VCaP (cell line): Measurements from ENCODE around the gene ZMAT5.
A peak's percentile ranks its signal among the peaks of the same experiment; 100 is the strongest.

Source experiments
- H3K27ac ChIP-seq: fragments of 450-650 bp; 2 replicates; pipeline ENCODE4 v1.5.1; 2017
- TF ChIP-seq, protein P1 (sequence below): fragments of 450-650 bp; conservative IDR thresholded peaks from 2 replicates; pipeline ENCODE4 v1.5.1; 2017; ENCODE audit warnings: mild to moderate bottlenecking, moderate library complexity

Gene ZMAT5

DNA sequence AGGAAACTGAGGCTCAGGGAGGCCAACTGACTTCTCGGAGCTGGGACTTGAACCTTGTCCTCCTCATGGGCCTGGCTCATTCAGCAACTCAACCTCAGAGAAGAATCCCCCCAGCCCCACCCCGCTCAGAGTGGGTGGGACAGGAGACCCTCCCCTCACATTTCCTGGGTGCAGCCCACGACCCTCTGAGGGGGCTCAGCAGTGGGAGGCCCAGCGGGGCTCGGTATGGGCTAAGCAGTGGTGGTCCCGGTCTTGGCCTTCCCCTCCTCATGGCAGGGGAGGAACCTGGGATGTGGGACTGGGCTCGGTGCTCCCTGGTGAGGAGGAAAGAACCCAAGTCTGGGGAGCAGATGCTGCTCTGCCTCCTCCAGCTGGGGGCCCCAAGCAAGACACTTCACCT lies 61.2 kb downstream of the ZMAT5 start:
- peak overlapping the region; percentile 68 for H3K27ac ChIP-seq
- TF ChIP-seq, protein P1, sequence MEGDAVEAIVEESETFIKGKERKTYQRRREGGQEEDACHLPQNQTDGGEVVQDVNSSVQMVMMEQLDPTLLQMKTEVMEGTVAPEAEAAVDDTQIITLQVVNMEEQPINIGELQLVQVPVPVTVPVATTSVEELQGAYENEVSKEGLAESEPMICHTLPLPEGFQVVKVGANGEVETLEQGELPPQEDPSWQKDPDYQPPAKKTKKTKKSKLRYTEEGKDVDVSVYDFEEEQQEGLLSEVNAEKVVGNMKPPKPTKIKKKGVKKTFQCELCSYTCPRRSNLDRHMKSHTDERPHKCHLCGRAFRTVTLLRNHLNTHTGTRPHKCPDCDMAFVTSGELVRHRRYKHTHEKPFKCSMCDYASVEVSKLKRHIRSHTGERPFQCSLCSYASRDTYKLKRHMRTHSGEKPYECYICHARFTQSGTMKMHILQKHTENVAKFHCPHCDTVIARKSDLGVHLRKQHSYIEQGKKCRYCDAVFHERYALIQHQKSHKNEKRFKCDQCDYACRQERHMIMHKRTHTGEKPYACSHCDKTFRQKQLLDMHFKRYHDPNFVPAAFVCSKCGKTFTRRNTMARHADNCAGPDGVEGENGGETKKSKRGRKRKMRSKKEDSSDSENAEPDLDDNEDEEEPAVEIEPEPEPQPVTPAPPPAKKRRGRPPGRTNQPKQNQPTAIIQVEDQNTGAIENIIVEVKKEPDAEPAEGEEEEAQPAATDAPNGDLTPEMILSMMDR: no peak

DNA sequence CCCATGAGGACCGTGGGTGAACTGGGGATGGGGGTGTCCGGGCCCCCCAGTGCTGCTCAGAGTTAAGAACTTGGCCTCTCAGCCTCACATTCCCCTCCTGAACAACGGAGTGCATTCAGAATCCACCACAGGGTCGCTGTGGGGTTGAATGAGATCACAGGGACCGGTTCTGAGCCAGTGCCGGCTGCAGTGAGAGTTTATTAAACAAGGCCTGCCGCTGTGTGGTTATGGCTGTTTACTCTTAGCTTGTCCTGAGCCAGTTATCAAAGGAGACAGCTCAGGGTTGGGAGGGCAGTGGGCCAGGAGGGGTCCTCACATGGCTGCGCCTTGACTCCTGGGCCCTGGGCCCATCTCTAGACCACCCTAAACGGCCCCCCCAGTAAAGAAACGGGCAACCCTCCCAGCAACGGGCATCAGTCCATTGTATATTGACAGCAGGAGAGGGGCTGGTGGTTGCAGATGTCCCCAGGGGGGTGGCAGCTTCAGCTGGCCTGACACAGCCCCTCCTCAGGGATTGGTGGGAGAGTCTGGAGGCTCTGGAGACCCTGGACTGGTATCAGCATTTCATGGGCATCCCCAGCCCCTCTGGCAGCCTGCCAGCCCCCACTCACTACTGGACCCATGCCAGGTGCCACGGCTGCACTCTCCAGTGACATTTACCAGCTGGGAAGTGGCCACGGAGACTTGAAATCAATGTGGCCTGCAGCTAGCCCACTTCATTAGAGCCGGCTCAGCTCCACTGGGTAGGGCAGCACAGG lies 62.1 kb downstream of the ZMAT5 start:
- TF ChIP-seq, protein P1: no peak; the same call in 1 of the 2 replicates
- peak overlapping the region; percentile 68 for H3K27ac ChIP-seq

DNA sequence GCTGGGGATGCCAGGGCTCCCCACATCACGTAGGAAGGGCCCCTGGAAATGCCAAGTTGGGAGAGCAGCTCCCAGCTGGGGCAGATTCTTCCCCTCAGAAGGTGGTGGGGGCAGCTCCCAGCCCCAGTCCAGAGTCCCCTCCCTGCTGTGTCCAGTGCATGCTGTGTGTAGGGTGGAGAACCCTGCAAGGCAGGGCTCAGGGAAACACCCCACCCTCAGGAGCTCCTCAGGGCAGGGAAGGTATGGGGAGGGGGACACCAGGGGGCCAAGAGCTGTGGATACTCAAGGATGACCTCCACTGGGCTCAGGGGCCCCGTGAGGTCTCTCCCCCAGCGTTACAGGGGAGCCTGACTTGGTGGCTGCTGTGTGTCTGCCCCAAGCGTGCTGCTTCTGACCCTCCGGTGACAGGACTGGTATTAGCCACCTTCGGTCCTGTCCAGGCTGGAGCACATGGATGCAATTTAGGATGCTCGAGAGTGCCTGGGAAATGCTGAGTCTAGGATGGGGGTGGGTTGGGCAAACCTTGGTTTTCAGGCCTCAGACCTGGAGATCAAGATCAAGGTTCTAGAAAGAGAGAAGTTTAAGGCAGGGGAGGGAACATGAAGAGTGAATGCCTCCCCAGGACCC lies 63.1 kb downstream of the ZMAT5 start:
- peak overlapping the region; percentile 91 for H3K27ac ChIP-seq

DNA sequence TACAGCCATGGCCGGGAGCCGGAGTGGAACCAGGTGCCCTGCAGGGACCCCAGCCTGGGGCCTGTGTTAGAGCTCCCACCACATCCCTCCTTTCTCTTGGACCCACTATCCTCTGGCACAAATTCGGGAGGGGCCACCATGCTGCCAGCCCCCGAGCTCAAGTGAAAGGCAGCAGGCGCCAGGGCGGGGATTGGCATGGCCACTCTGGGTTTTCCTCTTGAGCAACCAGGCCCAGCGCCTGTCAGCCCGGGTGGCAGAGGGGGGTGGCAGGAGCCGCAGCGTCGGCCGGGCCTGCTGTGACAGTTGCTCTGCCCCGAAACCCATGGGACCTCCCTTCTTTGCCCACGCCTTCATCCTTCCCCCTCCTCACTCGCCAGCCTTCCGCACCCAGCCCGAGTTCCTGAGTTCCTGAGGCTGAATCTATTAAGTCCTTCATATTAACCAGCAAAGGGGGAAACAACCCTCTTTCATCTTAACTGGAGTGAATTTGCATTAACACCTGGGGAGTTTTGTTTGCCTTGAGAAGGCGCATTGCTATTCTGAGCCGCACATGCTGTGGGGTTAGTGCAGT lies 63.8 kb downstream of the ZMAT5 start:
- TF ChIP-seq, protein P1: no peak
- H3K27ac ChIP-seq: peak overlapping the region; percentile 91

More for the DNA sequence above, 63.1 kb downstream of the ZMAT5 start:
- TF ChIP-seq, protein P1: no peak

DNA sequence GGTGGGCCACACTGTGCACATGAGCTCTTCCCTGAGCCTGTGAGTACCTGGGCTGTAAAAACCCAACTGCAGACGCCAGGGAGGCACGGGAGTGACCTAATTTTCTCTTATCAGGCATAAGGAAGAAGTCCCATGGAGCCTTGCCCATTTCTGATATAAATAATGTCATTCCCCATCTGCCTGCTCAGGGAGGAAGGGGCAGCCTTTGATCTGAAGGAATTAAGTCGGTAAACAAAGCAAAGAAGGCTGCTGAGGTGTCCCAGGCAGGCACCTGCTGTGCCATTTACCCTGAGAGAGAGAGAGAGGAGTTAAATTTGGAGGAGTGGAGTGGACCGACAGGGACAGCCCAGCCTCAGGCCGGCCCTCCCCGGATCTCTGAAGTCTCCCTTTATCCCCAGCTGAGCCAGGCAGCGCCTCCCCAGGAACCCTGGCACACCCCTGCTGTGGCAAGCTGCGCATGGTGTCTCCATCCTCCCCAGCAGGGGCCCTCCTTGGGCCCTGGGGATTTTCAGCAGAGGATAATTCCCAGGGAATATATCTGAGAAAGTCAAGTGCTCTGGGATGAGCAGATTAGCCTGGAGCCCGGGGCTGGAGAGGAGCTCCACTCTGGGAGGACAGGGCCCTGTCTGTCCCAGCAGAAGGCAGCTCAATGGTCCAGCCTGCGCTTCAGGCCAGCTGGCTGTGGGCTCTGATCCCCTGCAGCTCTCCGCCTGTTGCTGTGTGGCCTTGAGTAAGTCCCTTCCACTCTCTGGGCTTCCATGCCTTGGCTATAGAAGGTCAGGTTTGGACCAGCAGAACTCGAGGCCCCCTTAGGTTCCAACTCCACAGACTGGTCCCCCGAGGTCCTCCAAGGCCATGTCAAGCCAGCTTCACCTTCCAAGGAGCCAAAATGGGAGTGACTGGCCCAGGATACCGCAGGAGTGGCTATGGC lies 64.5 kb downstream of the ZMAT5 start:
- peak overlapping the region; percentile 91 for H3K27ac ChIP-seq
- TF ChIP-seq, protein P1: peak; percentile 36

DNA sequence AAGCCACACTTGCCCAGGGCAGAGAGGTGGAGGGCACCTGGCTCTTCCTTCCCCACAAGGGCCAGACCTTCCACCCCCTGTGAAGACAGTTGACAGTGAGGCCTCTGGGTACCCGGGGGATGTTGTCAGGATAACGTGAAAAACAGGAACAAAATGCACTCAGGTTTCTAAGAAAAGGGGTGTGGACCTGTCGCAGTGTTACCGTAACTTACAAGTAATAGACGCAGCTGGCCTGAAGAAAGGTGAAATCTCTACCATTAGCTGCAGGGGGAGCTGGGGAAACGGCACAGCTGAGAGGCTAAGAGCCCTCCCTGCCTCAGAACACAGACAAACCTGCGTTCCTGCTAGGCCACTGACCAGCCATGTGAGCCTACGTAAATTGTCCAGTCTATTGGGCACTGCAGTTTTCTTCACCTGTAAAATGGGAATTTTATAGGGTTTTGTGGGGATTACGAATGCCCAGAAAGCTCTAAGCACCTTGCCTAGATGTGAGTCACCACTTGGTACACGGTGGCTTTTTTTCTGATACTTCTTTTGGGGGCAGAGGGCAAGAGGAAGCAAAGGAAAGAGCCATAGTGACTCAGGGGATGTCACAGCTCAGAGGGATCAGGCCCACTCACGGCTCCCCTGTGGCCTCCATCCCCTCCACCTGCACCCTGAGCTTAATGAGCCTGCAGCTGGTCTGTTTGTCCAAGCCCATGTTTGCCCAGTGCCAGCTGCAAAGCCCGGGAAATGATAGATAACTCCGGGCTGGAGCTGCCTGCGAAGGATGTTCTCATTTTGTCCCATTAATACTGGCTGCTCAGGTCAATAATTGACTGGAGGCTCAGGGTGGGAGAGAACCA lies 65.4 kb downstream of the ZMAT5 start:
- TF ChIP-seq, protein P1: peak; percentile 63
- peak overlapping the region; percentile 91 for H3K27ac ChIP-seq
